HG02884 (cell line): ENCODE data around the gene C3.
"Not testable (repeated sequence)": the region's sequence is repeated elsewhere in the genome, so short reads cannot be mapped to it uniquely, and the experiment has no call there.

Experiments
- ATAC-seq: cut with Tn5 transposase; IDR thresholded peaks from one replicate; pipeline ENCODE4 v1.9.1; 2021; ENCODE audit warnings: mild to moderate bottlenecking, moderate library complexity; ENCODE audit not compliant: unreplicated experiment

The C3 gene

DNA sequence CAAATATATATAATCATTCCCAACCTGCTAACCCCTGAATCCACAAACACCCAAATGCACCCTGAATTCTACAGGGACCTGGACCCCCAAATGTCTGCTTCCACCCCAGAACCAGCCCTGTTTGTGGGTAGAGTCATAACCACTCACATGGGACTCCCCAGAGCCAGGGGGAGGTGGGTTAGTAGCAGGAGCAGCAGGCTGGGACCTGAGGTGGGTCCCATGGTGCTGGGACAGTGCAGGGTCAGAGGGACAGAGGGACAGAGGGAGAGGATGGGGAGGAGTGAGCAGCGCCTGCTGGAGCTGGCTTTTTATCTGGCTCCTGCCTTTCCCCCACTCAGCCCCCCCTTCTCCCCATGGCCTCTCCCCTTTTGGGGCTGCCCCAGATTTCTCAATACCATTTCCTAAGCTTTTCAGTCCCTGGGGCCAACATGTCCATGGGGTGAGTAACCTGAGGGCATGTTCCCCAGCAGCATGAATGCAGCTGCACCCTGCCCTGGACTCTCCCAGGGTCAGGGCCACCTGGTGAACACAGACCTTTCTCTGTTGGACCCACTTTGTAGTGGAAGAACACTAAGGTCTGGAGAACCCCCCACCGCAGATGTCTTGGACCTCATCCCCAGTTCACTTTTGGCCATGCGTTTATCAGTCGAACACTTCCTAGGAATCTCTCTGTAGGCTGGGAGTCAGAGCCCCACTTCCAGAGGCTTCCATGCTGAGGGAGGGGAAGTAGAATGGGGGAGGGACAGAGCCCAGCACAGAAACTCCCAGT is at the start of gene C3:
Gene C3, minus strand, starts transcription at position 282 of the 769 bp plus-strand sequence. Its CDS starts 61 bp downstream, at position 221.
- ATAC-seq: no peak

DNA sequence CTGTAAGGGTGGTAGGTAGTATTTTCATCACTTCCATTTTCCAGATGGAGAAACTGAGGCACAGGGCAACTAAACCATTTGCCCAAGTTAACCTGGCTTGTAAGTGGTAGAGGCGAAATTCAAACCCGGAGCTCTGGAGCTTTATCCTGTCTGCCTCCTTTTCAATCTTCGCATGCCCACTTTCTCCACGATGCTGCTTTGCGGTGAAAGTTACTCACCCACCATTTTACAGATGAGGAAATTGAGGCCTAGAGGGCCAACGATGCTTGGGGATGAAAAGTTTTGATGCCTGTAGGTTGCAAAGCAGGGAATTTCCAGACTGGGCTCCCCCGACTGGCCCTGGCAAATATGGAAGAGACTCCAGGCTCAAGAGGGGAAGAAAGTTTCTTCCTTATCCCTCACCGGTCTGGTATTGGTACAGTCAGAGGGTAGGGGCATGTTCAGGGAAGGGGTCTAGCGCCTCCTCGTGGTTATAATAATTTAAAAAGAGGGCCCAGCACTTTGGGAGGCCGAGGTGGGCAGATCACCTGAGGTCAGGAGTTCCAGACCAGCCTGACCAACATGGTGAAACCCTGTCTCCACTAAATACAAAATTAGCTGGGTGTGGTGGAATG is 48.7 kb upstream of the C3 start:
- ATAC-seq: no peak

GRCh38 chr19:6768236-6768785 is 47.9 kb upstream of the C3 start:
- no peak for ATAC-seq

DNA sequence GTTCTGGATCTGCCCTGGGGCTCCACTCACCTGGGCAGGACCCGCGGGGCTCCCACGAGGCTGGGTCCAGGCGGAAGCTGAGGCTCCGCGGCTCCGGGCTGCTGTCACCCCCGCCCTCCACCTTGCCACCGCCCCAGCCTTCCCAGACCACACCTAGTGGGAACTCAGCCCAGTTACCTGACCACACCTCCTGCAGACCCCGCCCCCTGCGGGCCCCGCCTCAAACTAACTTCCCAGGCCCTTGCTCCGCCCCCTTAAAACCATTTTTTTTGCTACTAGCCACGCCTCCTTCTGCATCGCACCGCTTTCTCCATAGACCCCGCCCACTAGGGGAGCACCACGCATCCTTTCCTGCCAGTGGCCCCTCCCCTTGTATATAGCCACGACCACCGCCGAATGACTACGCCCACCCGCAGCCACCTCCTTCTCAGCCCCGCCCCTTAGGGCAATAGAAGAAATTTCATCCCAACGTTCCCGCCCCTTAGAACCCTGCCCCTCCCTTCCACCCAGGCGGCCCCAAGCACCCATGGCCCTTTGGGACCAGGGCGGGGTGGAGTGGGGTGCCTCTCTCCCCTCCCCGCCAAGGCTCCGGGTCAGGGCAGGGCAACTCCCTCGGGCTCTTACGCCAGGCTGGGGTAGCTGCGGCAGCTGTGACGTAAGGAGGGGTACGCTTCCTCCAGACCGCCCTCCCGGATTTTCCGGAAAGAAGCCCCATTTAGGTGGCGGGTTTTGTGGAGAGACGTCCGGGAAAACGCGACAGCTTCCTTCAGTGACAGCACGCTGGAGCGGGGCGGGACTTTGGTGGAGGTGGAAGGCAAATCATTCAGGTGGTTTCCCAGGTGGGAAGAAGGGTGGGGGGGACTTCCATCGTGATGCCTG is 47.1 kb upstream of the C3 start, which contains the start of gene SH2D3A:
Gene SH2D3A, minus strand, starts transcription at position 79 of the 879 bp plus-strand sequence. CDS start 3,687 bp downstream, outside the sequence.
- ATAC-seq: peak; percentile 51

DNA sequence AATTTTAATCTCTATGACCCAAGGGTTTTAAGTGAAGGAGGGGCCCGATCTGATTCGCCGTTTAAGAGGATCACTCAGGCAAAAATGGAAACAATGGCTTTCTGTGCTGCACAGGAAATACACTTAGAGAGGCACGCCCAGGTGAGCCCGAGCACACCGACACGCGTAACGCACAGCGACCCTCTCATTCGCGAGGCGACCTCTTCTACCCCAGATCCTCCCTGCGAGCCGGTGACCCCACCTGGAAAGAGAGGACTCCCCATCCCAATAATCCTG is 46.6 kb upstream of the C3 start:
- peak; percentile 22 for ATAC-seq

GRCh38 chr19:6766357-6767080 is 46.1 kb upstream of the C3 start:
- no peak for ATAC-seq

- no peak for ATAC-seq
Observed at GRCh38 chr19:6765738-6766356, 45.4 kb upstream of the C3 start.

DNA sequence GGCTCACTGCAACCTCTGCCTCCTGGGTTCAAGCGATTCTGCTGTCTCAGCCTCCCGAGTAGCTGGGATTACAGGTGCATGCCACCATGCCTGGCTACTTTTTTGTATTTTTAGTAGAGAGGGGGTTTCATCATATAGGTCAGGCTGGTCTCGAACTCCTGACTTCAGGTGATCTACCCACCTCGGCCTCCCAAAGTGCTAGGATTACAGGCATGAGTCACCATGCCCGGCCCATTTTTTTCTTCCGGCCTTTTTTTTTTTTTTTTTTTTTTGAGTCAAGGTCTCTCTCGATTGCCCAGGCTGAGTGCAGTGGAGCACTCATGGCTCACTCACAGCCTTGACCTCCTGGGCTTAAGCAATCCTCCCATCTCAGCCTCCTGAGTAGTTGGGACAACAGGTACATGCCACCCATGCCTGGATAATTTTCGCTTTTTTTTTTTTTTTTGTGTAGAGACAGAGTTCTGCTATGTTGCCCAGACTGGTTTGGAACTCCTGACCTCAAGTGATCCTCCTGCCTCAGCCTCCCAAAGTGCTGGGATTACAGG is 41.9 kb upstream of the C3 start:
- not testable (repeated sequence) for ATAC-seq

- ATAC-seq: no peak
Observed at GRCh38 chr19:6761053-6761676, 40.7 kb upstream of the C3 start.

DNA sequence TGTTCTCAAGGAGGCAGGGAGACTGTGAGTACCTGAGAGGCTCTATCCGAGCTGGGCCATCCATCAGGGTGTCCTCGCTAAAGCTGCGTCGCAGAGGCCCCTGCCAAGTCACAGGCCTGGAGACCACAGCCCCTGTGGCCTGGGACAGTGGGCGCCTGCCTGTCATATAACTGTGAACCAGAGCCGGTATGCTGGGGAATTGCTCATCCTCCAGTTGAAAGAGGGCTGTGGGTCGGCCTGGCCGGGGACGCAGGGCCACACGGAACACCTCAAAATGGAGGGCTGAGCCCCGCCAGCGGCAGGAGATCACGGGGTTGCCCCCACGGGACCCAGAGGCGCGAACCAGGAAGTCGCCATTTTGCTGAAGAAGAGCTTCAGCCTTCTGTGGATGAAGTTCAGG is 40.2 kb upstream of the C3 start:
- no peak for ATAC-seq

DNA sequence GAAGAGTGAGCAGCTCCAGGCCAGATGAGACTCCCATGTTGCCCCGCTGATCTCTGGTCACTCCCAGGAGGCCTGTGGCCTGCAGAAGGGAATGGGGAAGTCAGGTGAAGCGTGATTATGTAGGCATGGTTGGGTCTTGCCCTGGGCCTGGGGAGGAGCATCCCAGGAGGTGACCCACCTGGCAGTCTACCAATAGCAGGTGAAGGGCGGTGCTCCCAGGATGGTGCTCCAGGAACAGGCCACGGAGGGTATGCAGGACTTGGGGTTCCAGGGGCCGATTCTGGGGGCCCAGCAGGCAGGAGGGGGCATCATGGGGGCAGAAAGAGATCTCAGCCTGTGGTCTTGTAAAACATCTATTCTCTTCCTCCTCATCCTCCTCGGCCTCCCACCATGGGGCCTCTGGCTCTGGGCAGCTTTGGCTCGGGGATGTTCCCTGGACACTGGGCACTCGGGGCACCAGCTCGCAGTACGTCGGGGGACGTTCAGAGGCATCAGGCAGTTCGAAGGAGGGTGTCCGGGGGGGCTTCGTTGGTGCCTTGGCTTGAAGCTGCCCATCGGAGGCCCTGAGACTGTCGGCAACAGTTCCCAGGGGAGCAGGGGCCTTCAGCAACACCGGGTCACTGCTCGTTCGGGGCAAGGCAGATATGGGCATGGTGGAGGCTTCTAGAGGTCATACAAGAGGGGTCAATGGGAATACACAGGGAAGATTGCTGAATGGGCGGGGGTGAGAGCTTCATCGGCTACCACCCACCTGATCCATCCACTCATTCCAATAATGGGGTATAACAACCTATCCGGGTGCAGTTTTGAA is 34.4 kb upstream of the C3 start:
- ATAC-seq: no peak

DNA sequence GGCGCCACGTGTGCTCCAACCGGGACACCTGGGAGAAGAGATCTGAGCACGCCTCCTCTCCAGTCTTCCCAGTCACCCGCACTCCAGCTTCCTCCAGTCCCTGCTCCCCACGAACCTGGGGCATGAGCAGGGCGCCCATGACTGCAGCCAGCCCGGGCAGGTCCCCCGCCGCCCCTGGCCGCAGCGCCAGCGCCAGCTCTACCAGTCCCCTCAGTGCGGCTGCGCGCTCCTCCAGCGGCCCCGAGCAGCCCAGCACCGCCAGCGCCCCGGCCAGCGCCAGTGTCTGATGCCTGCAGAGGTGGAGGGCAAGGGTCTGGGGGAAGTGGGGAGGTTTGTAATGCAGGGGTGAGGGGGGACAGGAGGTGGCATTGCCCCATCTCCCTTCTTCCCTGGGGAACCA is 33.7 kb upstream of the C3 start:
- no peak for ATAC-seq

DNA sequence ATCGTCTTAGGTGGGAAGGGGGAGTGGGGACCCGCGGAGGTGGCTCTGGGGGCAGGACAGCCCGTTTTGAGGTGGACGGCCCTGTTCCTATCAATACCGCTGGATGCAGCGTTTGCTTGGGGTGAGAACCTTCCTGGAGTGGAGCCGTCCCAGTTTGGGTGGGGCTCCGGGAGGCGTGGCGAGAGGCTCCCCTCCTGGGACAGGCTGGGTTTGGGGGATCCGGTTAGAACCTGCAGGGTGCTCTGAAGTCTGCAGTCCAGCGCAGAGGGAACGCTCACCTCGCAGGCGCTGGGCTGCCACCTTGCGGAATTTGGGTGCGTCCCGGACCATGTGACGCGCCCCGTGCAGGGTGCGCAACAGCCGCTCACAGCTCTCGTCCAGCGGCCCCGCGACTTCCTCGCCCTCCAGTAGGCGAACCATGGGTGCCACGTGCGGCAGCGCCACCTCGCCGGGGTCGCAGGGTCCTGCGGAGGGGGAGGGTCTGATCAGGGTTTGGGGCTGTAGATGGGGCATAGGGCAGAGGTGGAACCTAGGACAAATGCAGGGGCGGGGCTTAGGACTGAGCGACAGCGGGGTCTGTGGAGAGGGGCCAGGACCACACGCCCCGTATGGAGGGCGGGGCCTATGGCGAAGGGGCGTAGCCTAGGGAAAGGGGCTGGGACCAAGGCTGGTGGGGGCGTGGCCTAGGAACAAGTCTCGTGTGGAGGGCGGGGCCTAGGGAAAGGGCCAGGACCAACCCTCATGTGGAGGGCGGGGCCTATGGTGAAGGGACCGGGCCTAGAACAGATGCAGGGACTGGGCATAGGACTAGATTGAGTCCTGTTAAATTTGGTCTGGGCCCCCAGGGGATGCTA is 33.0 kb upstream of the C3 start:
- peak; percentile 65 for ATAC-seq

GRCh38 chr19:6752256-6753177 is 32.1 kb upstream of the C3 start:
- no peak for ATAC-seq

GRCh38 chr19:6751189-6751588 is 30.7 kb upstream of the C3 start:
- ATAC-seq: no peak

DNA sequence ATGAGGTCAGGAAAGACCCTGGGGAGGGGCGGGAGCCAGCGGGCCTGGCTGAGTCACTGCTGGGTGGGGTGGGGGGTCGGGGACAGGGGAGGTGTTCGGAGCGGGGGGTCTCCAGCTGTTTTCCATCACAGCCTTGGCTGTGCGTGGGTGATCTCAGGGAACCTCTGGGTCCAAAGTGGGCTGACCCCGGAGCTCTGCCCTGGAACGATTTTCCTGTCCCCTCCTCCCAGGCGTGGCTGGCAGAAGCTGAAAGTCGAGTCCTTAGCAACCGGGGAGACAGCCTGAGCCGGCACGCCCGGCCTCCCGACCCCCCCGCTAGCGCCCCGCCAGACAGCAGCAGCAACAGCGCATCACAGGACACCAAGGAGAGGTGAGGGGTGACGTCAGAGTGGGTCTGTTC is 29.6 kb upstream of the C3 start:
- ATAC-seq: no peak

DNA sequence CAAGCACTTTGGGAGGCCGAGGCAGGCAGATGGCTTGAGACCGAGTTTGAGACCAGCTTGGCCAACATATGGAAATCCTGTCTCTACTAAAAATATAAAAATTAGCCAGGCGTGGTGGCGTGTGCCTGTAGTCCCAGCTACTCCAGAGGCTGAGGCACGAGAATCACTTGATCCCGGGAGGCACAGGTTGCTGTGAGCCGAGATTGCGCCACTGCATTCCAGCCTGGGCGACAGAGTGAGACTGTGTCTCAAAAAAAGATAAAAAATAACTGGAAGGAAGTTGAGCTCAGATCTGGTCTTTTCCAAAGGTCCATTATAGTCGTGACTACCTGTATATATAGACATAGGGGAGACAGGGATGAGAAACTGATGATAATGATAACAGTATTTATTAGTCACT is 28.1 kb upstream of the C3 start:
- not testable (repeated sequence) for ATAC-seq
